T-helper 2 cell treated with Interferon-gamma antibody and Interleukin-4, amounts not matched to agents 5 μg/mL and 100 μg/mL, for 36 hours (primary cell): Measurements from ENCODE around the gene RFX2.
A peak's percentile ranks its signal among the peaks of the same experiment; 100 is the strongest.

Experiments used
- DNase-seq: peaks from one replicate; pipeline ENCODE4 v3.0.0; 2021; ENCODE audit warnings: low spot score
- H3K27ac Mint-ChIP-seq: one replicate; pipeline ENCODE4 v1.8.0; 2021; ENCODE audit warnings: mild to moderate bottlenecking, mixed read lengths
- H3K27me3 Mint-ChIP-seq: one replicate; pipeline ENCODE4 v1.8.0; 2021; ENCODE audit warnings: low read depth, mixed read lengths
- H3K36me3 Mint-ChIP-seq: one replicate; pipeline ENCODE4 v1.8.0; 2021; ENCODE audit warnings: low read depth, mixed read lengths
- H3K4me1 Mint-ChIP-seq: one replicate; pipeline ENCODE4 v1.8.0; 2021; ENCODE audit warnings: low read depth, mixed read lengths
- H3K4me3 Mint-ChIP-seq: one replicate; pipeline ENCODE4 v1.8.0; 2022; ENCODE audit warnings: mild to moderate bottlenecking, moderate library complexity, mixed read lengths
- H3K9me3 Mint-ChIP-seq: one replicate; pipeline ENCODE4 v1.8.0; 2021; ENCODE audit warnings: mixed read lengths

The RFX2 gene

DNA sequence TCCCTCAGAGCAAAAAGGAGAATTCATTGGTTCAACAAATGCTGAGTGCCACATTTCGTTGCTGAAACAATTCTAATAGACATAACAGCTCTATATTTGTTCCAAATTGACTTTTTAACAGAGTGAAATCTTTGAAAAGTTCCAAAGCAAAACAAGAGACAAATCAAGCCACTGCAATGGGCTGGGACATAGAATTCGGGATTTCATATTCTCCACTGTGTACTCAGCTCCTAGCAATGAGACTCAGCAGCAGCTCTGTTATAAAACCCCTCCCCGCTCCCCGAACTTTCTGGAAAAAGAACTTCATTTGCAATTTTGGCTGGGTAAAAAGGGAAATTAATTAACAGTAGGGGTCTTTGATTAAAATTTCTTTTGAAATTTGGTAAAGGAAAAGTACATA is 11.3 kb downstream of the RFX2 start:
- peaks cover 12% of the 10 kb centered on the region for H3K4me1 Mint-ChIP-seq
- peaks cover 11% of the 10 kb centered on the region for H3K9me3 Mint-ChIP-seq
- H3K36me3 Mint-ChIP-seq, result peaks cover 6% of the 10 kb centered on the region
- H3K4me3 Mint-ChIP-seq, result no peak overlapping the region
- H3K27ac Mint-ChIP-seq, result no peak overlapping the region
- no peaks in the 10 kb centered on the region for H3K27me3 Mint-ChIP-seq
- DNase-seq, result no peak

DNA sequence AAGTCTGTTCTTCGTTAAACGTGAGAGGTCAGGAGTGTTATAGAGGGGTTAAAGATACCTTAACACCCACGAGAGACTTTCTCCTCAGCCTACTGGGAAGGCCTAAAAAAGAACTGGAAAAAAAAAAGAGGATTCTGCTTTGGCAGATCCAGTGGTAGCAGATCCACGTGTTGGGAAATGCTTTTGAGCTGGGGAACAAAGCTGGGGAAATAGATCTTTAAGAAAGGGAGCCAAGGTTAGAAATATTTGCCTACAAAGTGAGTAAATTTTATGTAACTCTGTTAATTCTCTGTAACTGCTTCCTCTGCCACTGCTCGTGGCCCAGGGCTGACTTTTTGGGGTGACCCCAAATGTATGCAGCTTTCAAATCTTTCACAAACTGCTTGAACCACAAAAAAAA is 11.7 kb downstream of the RFX2 start:
- H3K9me3 Mint-ChIP-seq, result peaks cover 11% of the 10 kb centered on the region
- no peaks in the 10 kb centered on the region for H3K27me3 Mint-ChIP-seq
- H3K27ac Mint-ChIP-seq, result no peak overlapping the region

DNA sequence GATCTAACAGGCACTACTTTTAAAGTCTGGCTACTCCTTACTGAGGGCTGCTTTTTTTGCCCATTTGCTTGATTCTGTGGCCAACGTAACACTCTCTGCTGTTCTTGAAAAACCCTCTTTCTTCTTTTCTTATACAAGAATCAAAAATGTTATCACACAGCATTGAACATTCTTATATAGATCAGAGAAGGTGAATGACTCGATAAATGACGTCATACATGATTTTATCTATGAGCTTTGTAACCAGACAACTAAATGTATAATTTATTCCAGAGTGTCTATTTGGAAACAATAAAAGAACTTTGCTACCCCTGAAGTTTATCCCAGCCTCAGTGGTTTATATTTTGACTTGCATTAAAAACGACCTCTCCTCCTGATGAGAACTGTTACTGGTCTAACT is 12.4 kb downstream of the RFX2 start:
- Mint-ChIP-seq H3K4me3 (no peak overlapping the region), H3K4me1 (peaks cover 12% of the 10 kb centered on the region), H3K36me3 (peaks cover 6% of the 10 kb centered on the region), H3K9me3 (peaks cover 11% of the 10 kb centered on the region), H3K27ac (no peak overlapping the region), H3K27me3 (no peaks in the 10 kb centered on the region)
- DNase-seq, result no peak

More for the DNA sequence above, 11.7 kb downstream of the RFX2 start:
- H3K36me3 Mint-ChIP-seq, result peaks cover 6% of the 10 kb centered on the region
- H3K4me1 Mint-ChIP-seq, result peaks cover 12% of the 10 kb centered on the region
- no peak for DNase-seq
- H3K4me3 Mint-ChIP-seq, result no peak overlapping the region

DNA sequence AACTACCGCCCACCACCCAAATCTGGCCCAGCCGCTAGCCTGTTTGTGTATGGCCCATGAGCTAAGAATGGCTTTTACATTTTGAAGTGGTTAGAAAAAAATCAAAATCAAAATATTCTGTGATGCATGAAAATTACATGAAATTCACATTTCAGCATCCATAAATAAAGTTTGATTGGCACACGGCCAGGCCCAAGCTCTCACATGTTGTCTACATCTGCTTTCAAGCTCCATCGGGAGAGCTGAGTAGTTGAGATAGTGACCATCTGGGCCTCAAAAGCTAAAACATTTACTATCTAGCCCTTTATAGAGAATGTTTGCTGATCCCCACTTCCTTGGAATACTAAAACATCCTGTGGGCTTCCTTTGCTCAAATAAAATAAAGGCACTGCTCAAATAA is 14.5 kb downstream of the RFX2 start:
- H3K4me3 Mint-ChIP-seq, result no peak overlapping the region
- DNase-seq, result no peak
- peaks cover 8% of the 10 kb centered on the region for H3K4me1 Mint-ChIP-seq
- H3K9me3 Mint-ChIP-seq, result peaks cover 8% of the 10 kb centered on the region
- H3K36me3 Mint-ChIP-seq, result peaks cover 6% of the 10 kb centered on the region
- H3K27ac Mint-ChIP-seq, result no peak overlapping the region
- H3K27me3 Mint-ChIP-seq, result no peaks in the 10 kb centered on the region

DNA sequence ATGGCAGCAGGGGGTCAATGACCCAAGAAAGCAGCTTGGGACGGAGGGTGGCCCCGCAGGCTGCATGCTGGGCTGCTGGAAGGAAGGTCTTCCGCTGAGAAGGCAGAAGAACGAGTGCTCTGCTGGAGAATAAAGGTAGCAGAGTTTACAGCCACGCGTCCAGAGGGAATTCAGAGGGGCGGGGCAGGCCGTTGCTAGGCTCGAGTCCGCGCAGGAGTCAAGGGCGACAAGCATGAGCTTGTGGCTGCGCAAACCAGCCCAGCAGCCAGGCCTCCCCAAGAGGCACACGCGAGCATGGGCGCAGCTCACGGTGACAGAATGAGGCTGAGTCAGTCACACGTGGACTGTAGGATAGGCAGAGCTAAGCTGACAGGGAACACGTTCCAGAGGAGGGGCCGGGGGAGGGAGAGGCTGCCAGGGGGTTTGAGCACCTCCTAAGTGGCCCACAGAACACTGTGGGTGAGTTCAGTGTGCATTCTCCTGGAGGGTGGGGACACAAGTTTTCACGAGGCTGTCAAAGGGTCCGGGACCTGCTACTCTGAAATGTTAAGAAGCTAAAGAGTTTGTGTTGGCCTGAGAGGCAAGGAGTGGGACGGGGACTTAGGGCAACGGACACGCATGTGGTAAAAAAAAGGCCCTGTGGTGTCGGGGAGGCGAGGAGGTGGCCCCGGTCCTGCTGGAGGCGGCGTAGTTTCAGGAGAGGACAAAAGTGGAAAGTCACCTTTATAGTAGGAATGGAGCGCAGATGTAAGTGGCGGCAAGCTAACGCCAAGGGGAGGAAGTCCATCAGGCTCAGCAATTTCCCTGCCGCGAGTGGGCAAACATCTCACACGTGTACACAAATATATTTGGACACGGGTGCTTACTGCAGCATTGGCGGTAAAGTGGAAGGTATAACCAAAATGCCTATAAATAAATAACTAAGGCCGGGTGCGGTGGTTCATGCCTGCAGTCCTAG is 17.7 kb downstream of the RFX2 start:
- no peaks in the 10 kb centered on the region for H3K36me3 Mint-ChIP-seq
- no peaks in the 10 kb centered on the region for H3K9me3 Mint-ChIP-seq
- peaks cover 4% of the 10 kb centered on the region for H3K4me1 Mint-ChIP-seq
- no peak for DNase-seq
- no peak overlapping the region for H3K4me3 Mint-ChIP-seq
- H3K27me3 Mint-ChIP-seq, result peaks cover 3% of the 10 kb centered on the region
- H3K27ac Mint-ChIP-seq, result no peak overlapping the region

DNA sequence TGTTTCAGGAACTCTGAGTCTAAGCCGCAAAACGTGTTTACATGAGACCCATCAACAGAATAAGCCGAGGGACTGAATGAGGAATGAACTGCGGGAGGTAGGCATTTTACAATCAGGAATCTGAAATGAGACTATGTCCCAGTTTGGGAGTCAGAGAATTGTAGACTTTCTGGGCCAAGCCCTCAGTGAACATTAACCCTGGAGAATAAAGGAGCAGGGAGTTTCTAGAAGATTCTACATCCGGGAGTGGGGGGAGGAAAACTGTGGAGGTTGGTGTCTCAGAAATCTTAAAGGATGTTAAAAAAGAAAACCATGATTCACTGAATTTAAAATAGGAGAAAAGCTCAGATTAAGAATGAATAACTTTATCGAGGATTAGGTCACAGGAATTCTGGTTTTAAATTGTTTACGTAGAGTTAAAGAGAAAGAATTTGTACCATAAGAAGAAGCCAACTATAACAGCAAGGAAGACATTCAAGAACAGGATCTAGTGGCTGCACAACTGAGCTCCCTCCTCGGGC is 18.5 kb downstream of the RFX2 start:
- H3K9me3 Mint-ChIP-seq, result no peaks in the 10 kb centered on the region
- H3K4me3 Mint-ChIP-seq, result no peak overlapping the region
- no peaks in the 10 kb centered on the region for H3K36me3 Mint-ChIP-seq
- H3K4me1 Mint-ChIP-seq, result peaks cover 12% of the 10 kb centered on the region
- no peak overlapping the region for H3K27ac Mint-ChIP-seq
- no peak for DNase-seq
- peaks cover 3% of the 10 kb centered on the region for H3K27me3 Mint-ChIP-seq

DNA sequence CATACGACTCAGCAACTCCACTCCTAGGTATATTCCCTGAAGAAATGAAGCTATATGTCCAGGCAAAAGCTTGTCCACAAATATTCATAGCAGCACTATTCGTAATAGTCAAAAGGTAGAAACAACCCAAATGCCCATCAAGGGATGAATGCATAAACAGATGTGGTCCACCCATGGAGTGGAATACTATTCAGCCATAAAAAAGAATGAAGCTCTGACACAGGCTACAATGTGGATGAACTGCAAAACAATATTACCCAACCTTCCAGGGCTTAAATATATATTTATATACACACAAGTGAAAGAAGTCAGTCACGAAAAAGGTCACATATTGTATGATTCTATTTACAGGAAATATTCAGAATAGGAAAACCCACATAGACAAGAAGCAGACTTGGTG is 19.7 kb downstream of the RFX2 start:
- peaks cover 18% of the 10 kb centered on the region for H3K4me1 Mint-ChIP-seq
- no peak overlapping the region for H3K27ac Mint-ChIP-seq
- H3K36me3 Mint-ChIP-seq, result no peaks in the 10 kb centered on the region
- H3K27me3 Mint-ChIP-seq, result peaks cover 3% of the 10 kb centered on the region
- DNase-seq, result no peak
- no peak overlapping the region for H3K4me3 Mint-ChIP-seq
- H3K9me3 Mint-ChIP-seq, result no peaks in the 10 kb centered on the region

DNA sequence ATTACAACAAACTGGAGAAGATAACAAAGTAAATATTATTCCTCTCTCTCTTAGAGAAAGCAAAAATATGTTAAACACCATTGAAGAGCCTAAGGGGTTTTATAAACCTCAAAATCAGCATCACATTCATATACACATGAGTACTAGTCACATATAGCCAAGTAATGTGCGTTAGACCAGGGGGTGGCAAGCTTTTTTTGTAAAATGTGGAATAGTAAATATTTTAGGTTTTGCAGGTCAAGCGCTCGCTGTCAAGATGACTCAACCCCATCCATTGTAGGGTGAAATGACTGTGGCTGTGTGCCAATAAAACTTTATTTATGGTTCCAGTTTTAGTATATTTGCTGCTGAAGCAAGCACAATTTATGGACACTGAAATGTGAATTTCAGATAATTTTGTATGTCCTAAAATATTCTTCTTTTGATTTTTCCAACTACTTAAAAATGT is 21.7 kb downstream of the RFX2 start:
- no peak for DNase-seq

DNA sequence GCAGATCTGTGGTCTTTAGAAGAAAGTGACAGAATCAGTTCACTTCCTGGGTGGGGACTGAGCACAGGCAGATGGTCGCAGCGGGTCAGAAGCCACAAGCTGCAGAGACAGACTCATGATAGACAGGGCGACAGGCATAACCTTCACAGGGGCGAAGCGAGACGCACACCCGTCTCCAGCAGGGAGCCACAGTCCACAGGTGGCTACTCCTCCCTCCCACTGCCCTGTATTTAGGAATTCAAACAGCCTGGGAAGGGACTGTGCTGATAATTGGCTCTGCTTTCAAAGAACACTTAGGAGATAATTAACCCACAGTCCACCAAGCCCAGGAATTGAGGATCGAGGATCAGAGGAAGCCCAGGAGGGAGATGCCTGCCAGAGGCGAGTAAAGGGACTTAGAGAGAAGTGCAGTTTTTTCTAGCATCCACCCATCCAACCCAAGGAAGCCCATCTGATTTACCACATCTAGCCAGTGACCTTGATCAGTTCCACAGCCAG is 23.2 kb downstream of the RFX2 start:
- no peaks in the 10 kb centered on the region for H3K9me3 Mint-ChIP-seq
- H3K4me3 Mint-ChIP-seq, result peak overlapping the region; percentile 65
- peaks cover 20% of the 10 kb centered on the region for H3K4me1 Mint-ChIP-seq
- H3K27ac Mint-ChIP-seq, result peak overlapping the region; percentile 8
- peaks cover 3% of the 10 kb centered on the region for H3K27me3 Mint-ChIP-seq
- no peak for DNase-seq
- no peaks in the 10 kb centered on the region for H3K36me3 Mint-ChIP-seq

More for the DNA sequence above, 21.7 kb downstream of the RFX2 start:
- Mint-ChIP-seq H3K27me3 (peaks cover 3% of the 10 kb centered on the region), H3K4me1 (peaks cover 20% of the 10 kb centered on the region), H3K4me3 (no peak overlapping the region), H3K36me3 (no peaks in the 10 kb centered on the region), H3K27ac (no peak overlapping the region), H3K9me3 (no peaks in the 10 kb centered on the region)

DNA sequence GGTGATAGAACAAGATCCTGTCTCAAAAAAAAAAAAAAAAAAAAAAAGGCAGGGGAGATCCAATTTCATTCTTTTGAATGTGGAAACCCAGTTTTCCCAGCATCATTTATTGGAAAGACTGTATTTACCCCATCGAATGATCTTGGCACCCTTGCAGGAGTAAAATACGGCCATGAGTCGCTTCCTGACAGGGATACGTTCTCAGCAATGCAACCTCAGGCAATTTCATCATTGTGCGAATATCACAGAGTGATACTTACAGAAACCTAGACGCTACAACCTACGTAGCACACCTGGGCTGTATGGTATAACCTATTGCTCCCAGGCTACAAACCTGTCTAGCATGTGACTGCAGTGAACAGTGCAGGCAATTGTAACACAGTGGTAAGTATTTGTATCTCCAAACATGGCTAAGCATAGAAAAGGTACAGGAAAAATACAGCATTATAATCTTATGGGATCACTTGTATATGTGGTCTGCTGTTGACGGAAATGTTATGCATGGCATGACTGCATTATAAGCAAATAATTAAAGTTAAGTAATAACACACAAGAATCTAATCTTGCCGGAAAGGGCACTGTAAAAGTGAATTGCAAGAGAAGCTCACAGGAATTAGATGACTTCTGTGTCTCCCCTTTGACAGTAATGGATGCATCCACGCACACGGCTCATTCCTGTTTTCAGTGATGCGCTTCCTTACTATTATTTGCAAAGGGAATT is 24.1 kb downstream of the RFX2 start:
- Mint-ChIP-seq H3K4me3 (peak overlapping the region; percentile 65), H3K36me3 (no peaks in the 10 kb centered on the region), H3K27ac (no peak overlapping the region), H3K27me3 (peaks cover 3% of the 10 kb centered on the region), H3K9me3 (no peaks in the 10 kb centered on the region), H3K4me1 (peaks cover 20% of the 10 kb centered on the region)
- DNase-seq, result no peak

DNA sequence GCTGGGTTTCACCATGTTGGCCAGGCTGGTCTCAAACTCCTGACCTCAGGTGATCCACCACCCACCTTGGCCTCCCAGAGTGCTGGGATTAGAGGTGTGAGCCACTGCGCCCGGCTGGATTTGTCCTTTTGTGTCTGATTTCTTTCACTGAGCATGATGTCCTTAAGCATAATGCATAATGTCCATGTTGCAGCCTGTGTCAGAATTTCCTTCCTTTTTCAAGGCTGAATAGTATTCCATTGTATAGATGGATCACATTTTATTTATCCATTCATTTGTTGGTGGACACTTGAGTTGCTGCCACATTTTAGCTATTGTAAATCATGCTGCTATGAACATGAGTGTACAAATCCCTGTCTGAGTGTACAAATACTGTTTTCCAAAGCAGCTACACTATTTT is 25.5 kb downstream of the RFX2 start:
- no peak overlapping the region for H3K27ac Mint-ChIP-seq
- H3K4me3 Mint-ChIP-seq, result no peak overlapping the region
- no peaks in the 10 kb centered on the region for H3K36me3 Mint-ChIP-seq
- H3K4me1 Mint-ChIP-seq, result peaks cover 20% of the 10 kb centered on the region
- peaks cover 3% of the 10 kb centered on the region for H3K27me3 Mint-ChIP-seq
- DNase-seq, result no peak
- H3K9me3 Mint-ChIP-seq, result no peaks in the 10 kb centered on the region

DNA sequence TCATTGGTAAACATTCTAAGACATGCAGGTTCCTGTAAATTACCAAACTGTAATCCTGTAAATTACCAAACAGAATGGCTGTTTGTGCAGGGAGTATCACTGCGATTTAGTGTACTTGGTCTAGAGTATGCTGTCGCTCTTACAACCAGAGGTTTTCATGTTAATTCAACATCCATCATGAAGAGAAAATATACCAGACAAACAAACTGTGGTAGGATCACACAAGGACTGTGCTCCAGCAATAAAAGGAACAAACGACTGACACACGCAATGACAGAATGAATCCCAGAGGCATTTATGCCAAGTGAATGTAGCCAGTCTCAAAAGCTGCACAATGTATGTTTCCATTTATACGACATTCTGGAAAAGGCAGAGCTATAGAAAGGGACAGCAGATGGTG is 31.2 kb downstream of the RFX2 start:
- Mint-ChIP-seq H3K27ac (no peak overlapping the region), H3K4me3 (no peak overlapping the region), H3K36me3 (no peaks in the 10 kb centered on the region), H3K27me3 (no peaks in the 10 kb centered on the region), H3K9me3 (no peaks in the 10 kb centered on the region), H3K4me1 (no peaks in the 10 kb centered on the region)
- DNase-seq, result no peak

DNA sequence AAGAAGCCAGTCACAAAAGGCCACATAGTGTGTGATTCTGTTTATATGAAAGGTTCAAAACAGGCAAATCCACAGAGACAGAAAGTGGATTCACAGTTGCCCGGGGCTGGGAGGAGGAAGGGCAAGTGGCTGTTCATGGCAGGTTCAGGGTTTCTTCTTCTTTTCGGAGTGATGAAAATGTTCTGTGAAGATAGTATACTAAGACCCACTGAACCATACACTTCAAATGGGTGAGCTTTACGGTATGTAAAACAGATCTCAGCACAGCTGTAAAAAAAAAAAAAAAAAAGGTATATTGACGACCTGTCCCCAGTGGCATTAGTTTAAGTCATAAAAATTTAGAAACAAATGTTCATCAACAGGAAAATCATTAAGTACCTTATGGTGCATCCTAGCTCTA is 32.2 kb downstream of the RFX2 start:
- DNase-seq, result no peak
- Mint-ChIP-seq H3K36me3 (no peaks in the 10 kb centered on the region), H3K4me3 (no peak overlapping the region), H3K9me3 (no peaks in the 10 kb centered on the region), H3K4me1 (no peaks in the 10 kb centered on the region), H3K27me3 (no peaks in the 10 kb centered on the region), H3K27ac (no peak overlapping the region)
